Loucy (cell line): ENCODE measurements around the gene XYLB.

ENCODE experiments used
- H2AFZ ChIP-seq: fragments of 200-600 bp; sonication (generic); 2 replicates; pipeline ENCODE4 v1.6.0; 2016; ENCODE audit warnings: antibody characterized with exemption, mild to moderate bottlenecking, low read length, moderate library complexity
- H3F3A ChIP-seq: fragments of 200-600 bp; 2 replicates; pipeline ENCODE4 v1.6.0; 2016; ENCODE audit warnings: antibody characterized with exemption, low read depth, mild to moderate bottlenecking
- H3K27me3 ChIP-seq: fragments of 200-600 bp; sonication (generic); 2 replicates; pipeline ENCODE4 v1.6.1; 2014; ENCODE audit warnings: low read length, mild to moderate bottlenecking; ENCODE audit not compliant: insufficient read depth, poor library complexity, severe bottlenecking
- H3K36me3 ChIP-seq: fragments of 200-600 bp; sonication (generic); 2 replicates; pipeline ENCODE4 v1.6.1; 2016; ENCODE audit warnings: low read length; ENCODE audit not compliant: insufficient read depth
- H3K4me1 ChIP-seq: fragments of 200-600 bp; sonication (generic); 2 replicates; pipeline ENCODE4 v1.5.1; 2014; ENCODE audit warnings: low read length, mild to moderate bottlenecking; ENCODE audit not compliant: insufficient read depth, poor library complexity, severe bottlenecking
- H3K4me2 ChIP-seq: fragments of 200-600 bp; sonication (generic); 2 replicates; pipeline ENCODE4 v1.6.0; 2014; ENCODE audit warnings: antibody characterized with exemption, low read length, low read depth, mild to moderate bottlenecking; ENCODE audit not compliant: poor library complexity, severe bottlenecking
- H3K4me3 ChIP-seq: fragments of 200-600 bp; sonication (generic); 2 replicates; pipeline ENCODE4 v1.5.1; 2014; ENCODE audit warnings: low read length, mild to moderate bottlenecking, mixed read lengths; ENCODE audit not compliant: poor library complexity, severe bottlenecking
- H3K79me2 ChIP-seq: fragments of 200-600 bp; sonication (generic); 2 replicates; pipeline ENCODE4 v1.6.1; 2014; ENCODE audit warnings: low read length; ENCODE audit not compliant: insufficient read depth
- H3K9ac ChIP-seq: fragments of 200-600 bp; sonication (generic); 2 replicates; pipeline ENCODE4 v1.6.0; 2014; ENCODE audit warnings: mild to moderate bottlenecking, low read depth, low read length, moderate library complexity; ENCODE audit not compliant: poor library complexity, severe bottlenecking
- H3K9me2 ChIP-seq: fragments of 200-600 bp; sonication (generic); replicated peaks from 2 replicates; pipeline ENCODE4 v1.6.1; 2016; ENCODE audit warnings: low read depth, low read length, mixed read lengths
- H3K9me3 ChIP-seq: fragments of 200-600 bp; sonication (generic); 2 replicates; pipeline ENCODE4 v1.6.1; 2014; ENCODE audit warnings: mild to moderate bottlenecking, antibody characterized with exemption, low read length, low read depth; ENCODE audit not compliant: insufficient read depth
- H4K20me1 ChIP-seq: fragments of 200-600 bp; sonication (generic); 2 replicates; pipeline ENCODE4 v1.6.0; 2014; ENCODE audit warnings: antibody characterized with exemption, low read length, mild to moderate bottlenecking; ENCODE audit not compliant: insufficient read depth, poor library complexity, severe bottlenecking
- CTCF ChIP-seq: fragments of 200-600 bp; sonication (generic); conservative IDR thresholded peaks from 2 replicates; pipeline ENCODE4 v1.5.1; 2014; ENCODE audit warnings: mild to moderate bottlenecking, antibody characterized with exemption, low read length
- EZH2phosphoT487 ChIP-seq: fragments of 200-600 bp; IDR thresholded peaks from 2 replicates; pipeline ENCODE4 v1.6.1; 2018; ENCODE audit warnings: antibody characterized with exemption, mild to moderate bottlenecking, moderate library complexity, borderline replicate concordance

Gene XYLB

GRCh38 chr3:38459499-38460048 lies 113.0 kb downstream of the XYLB start:
- peaks cover 10% of the 10 kb centered on the region for H4K20me1 ChIP-seq
- H2AFZ ChIP-seq = no peak overlapping the region
- no peaks in the 10 kb centered on the region for H3K9me3 ChIP-seq
- H3K27me3 ChIP-seq = peaks cover 8% of the 10 kb centered on the region
- H3K36me3 ChIP-seq = no peaks in the 10 kb centered on the region
- no peak overlapping the region for H3K9ac ChIP-seq
- TF ChIP-seq CTCF = no peak
- TF ChIP-seq EZH2phosphoT487 = no peak
- H3K79me2 ChIP-seq = peaks cover 52% of the 10 kb centered on the region
- H3K9me2 ChIP-seq = no peaks in the 10 kb centered on the region
- no peak overlapping the region for H3K4me3 ChIP-seq
- H3F3A ChIP-seq = no peaks in the 10 kb centered on the region
- no peak overlapping the region for H3K4me2 ChIP-seq
- H3K4me1 ChIP-seq = peaks cover 27% of the 10 kb centered on the region

- Histone ChIP-seq H2AFZ (no peak overlapping the region), H3K4me2 (no peak overlapping the region), H3K36me3 (no peaks in the 10 kb centered on the region), H3K4me3 (no peak overlapping the region), H3K9me3 (no peaks in the 10 kb centered on the region), H3K9me2 (no peaks in the 10 kb centered on the region), H3K4me1 (peaks cover 22% of the 10 kb centered on the region), H3K79me2 (peaks cover 41% of the 10 kb centered on the region), H3K27me3 (no peaks in the 10 kb centered on the region), H4K20me1 (peaks cover 10% of the 10 kb centered on the region), H3K9ac (no peak overlapping the region), H3F3A (no peaks in the 10 kb centered on the region)
- TF ChIP-seq CTCF (no peak), EZH2phosphoT487 (no peak)
Observed at GRCh38 chr3:38460377-38461270, 114.0 kb downstream of the XYLB start.
